DOHH2 (cell line): ENCODE measurements around the gene P3H3.
A peak's percentile ranks its signal among the peaks of the same experiment; 100 is the strongest.

Experiments
- H3F3A ChIP-seq: fragments of 200-600 bp; sonication (generic), shearing (Covaris generic); 2 replicates; pipeline ENCODE4 v1.6.0; 2016; ENCODE audit warnings: antibody characterized with exemption, mild to moderate bottlenecking; ENCODE audit not compliant: control insufficient read depth, insufficient read depth
- H3K27ac ChIP-seq: fragments of 200-600 bp; sonication (generic); 2 replicates; pipeline ENCODE4 v1.5.1; 2014; ENCODE audit warnings: low read depth, mild to moderate bottlenecking, low read length, moderate library complexity
- H3K27me3 ChIP-seq: fragments of 200-600 bp; sonication (generic); 2 replicates; pipeline ENCODE4 v1.6.1; 2014; ENCODE audit warnings: mild to moderate bottlenecking, low read length, mixed read lengths; ENCODE audit not compliant: control insufficient read depth
- H3K36me3 ChIP-seq: fragments of 200-600 bp; sonication (generic); 2 replicates; pipeline ENCODE4 v1.6.1; 2014; ENCODE audit warnings: mild to moderate bottlenecking, low read length, moderate library complexity, mixed read lengths; ENCODE audit not compliant: control insufficient read depth
- H3K4me1 ChIP-seq: fragments of 200-600 bp; sonication (generic); 2 replicates; pipeline ENCODE4 v1.6.1; 2014; ENCODE audit warnings: mild to moderate bottlenecking, low read length, mixed read lengths; ENCODE audit not compliant: control insufficient read depth
- H3K4me2 ChIP-seq: fragments of 200-600 bp; sonication (generic); 2 replicates; pipeline ENCODE4 v1.6.0; 2014; ENCODE audit warnings: mild to moderate bottlenecking, low read length, moderate library complexity
- H3K4me3 ChIP-seq: fragments of 200-600 bp; sonication (generic); 2 replicates; pipeline ENCODE4 v1.5.1; 2014; ENCODE audit warnings: mild to moderate bottlenecking, low read length, mixed read lengths
- H3K79me2 ChIP-seq: fragments of 200-600 bp; sonication (generic); 2 replicates; pipeline ENCODE4 v1.6.1; 2014; ENCODE audit warnings: mild to moderate bottlenecking, low read length, mixed read lengths; ENCODE audit not compliant: control insufficient read depth
- H3K9me2 ChIP-seq: fragments of 200-600 bp; sonication (generic); replicated peaks from 2 replicates; pipeline ENCODE4 v1.6.1; 2014; ENCODE audit warnings: mild to moderate bottlenecking, low read length, mixed read lengths; ENCODE audit not compliant: control insufficient read depth
- H3K9me3 ChIP-seq: fragments of 200-600 bp; sonication (generic); 2 replicates; pipeline ENCODE4 v1.6.1; 2014; ENCODE audit warnings: antibody characterized with exemption, low read length, mixed read lengths; ENCODE audit not compliant: control insufficient read depth, insufficient read depth
- H4K20me1 ChIP-seq: fragments of 200-600 bp; sonication (generic); 2 replicates; pipeline ENCODE4 v1.6.0; 2014; ENCODE audit warnings: low read depth, mild to moderate bottlenecking, antibody characterized with exemption, low read length, moderate library complexity; ENCODE audit not compliant: control insufficient read depth, insufficient read depth
- EZH2phosphoT487 ChIP-seq: fragments of 200-600 bp; sonication (generic); IDR thresholded peaks from 2 replicates; pipeline ENCODE4 v1.6.1; 2017; ENCODE audit warnings: borderline replicate concordance, mild to moderate bottlenecking, antibody characterized with exemption, low read length, moderate library complexity, mixed read lengths
- TF ChIP-seq, protein P1 (sequence below): fragments of 200-600 bp; sonication (generic); IDR thresholded peaks from one replicate; pipeline ENCODE4 v1.5.1; 2014; ENCODE audit warnings: antibody characterized with exemption, mild to moderate bottlenecking, low read depth, low read length; ENCODE audit not compliant: poor library complexity, severe bottlenecking

Gene P3H3

DNA sequence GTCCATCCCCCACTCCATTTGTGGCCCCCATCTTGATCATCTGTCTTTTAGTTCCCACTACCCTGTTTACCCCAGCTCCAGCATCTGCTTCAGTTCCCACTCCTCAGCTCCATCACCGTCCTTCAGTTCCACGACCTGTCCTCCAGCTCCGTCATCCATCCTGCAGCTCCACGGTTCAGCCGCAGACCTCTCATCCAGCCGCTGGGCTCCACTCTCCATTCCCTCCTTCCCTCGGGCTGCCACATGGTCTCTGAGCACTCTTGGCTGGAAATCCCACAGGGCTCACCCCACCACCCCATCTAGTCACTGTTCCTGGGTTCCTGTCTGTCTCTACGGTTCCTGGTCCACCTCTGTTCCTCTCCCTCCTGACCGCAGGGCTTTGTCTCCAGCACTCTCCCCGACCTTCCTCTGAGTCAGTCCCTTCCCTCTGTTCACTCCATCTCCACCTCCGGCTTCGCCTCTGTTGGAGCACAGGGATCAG is 3.3 kb upstream of the P3H3 start:
- peaks cover 31% of the 10 kb centered on the region for H3K4me1 ChIP-seq
- H3K9me2 ChIP-seq: no peaks in the 10 kb centered on the region
- H3F3A ChIP-seq: no peaks in the 10 kb centered on the region
- TF ChIP-seq, protein P1, sequence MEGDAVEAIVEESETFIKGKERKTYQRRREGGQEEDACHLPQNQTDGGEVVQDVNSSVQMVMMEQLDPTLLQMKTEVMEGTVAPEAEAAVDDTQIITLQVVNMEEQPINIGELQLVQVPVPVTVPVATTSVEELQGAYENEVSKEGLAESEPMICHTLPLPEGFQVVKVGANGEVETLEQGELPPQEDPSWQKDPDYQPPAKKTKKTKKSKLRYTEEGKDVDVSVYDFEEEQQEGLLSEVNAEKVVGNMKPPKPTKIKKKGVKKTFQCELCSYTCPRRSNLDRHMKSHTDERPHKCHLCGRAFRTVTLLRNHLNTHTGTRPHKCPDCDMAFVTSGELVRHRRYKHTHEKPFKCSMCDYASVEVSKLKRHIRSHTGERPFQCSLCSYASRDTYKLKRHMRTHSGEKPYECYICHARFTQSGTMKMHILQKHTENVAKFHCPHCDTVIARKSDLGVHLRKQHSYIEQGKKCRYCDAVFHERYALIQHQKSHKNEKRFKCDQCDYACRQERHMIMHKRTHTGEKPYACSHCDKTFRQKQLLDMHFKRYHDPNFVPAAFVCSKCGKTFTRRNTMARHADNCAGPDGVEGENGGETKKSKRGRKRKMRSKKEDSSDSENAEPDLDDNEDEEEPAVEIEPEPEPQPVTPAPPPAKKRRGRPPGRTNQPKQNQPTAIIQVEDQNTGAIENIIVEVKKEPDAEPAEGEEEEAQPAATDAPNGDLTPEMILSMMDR: no peak
- TF ChIP-seq EZH2phosphoT487: no peak
- H3K4me3 ChIP-seq: no peak overlapping the region
- peaks cover 91% of the 10 kb centered on the region for H3K27me3 ChIP-seq
- no peaks in the 10 kb centered on the region for H4K20me1 ChIP-seq
- H3K4me2 ChIP-seq: no peak overlapping the region
- no peaks in the 10 kb centered on the region for H3K36me3 ChIP-seq
- H3K9me3 ChIP-seq: no peaks in the 10 kb centered on the region
- no peaks in the 10 kb centered on the region for H3K79me2 ChIP-seq
- no peak overlapping the region for H3K27ac ChIP-seq

DNA sequence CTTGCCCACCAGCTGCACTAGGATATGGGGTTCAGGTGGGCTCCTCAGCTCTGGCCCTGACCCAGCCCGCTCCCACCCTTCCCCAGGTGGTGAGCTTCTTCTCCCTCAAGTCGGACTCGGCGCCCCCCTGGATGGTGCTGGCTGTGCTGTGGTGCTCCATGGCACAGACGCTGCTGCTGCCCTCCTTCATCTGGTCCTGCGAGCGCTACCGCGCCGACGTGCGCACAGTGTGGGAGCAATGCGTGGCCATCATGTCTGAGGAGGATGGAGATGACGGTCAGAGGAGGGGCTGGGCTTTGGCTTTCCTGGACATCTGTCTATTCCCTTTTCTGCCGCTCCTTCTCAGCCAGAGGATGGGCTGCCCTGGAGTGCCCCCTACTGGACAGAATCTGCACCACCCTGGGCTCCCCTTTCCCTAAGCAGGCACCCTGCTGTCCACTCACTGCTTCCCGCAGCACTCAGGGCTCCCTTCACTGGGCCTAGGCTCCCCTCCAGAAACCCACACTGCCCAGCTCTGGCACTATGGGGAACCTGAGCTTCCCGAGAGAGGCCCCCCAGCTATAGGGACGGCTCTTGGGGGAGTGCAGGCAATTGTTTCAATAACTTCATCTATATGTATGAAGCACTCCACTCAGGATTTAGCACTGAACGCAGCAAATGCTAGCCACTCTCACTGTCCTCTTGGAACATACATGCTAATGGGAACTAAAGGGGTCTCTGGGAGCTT is 2.6 kb upstream of the P3H3 start:
- H3K4me1 ChIP-seq: peaks cover 31% of the 10 kb centered on the region
- no peaks in the 10 kb centered on the region for H4K20me1 ChIP-seq
- no peaks in the 10 kb centered on the region for H3K9me3 ChIP-seq
- H3K79me2 ChIP-seq: no peaks in the 10 kb centered on the region
- no peak overlapping the region for H3K4me2 ChIP-seq
- no peaks in the 10 kb centered on the region for H3K36me3 ChIP-seq
- TF ChIP-seq, protein P1: peak; percentile 88
- no peak; the same call in 1 of the 2 replicates for TF ChIP-seq EZH2phosphoT487
- no peak overlapping the region for H3K4me3 ChIP-seq
- H3F3A ChIP-seq: no peaks in the 10 kb centered on the region
- no peak overlapping the region for H3K27ac ChIP-seq
- no peaks in the 10 kb centered on the region for H3K9me2 ChIP-seq
- peaks cover 91% of the 10 kb centered on the region for H3K27me3 ChIP-seq

DNA sequence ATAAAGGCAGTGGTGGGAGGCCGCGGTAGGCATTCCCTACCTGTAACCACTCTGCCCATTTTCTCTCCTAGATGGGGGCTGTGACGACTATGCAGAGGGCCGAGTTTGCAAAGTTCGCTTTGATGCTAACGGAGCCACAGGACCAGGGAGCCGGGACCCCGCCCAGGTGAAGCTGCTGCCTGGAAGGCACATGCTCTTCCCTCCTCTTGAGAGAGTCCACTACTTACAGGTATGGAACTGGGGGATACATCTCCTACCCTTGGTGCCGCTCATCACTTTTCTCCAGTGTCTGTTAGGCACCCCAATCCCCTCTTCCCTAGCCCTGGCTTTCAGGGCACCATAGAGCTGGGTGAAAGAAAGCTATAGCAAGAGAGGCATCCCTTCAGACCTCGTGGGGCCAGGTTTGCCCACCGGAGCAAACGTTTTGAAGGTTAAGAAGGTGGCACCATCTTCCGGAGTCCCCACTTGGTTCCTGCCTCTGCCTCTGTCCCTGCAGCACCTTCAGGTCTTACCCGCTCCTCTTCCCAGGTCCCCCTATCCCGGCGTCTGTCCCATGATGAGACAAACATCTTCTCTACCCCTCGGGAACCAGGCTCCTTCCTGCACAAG is 2.0 kb upstream of the P3H3 start:
- Histone ChIP-seq H4K20me1 (no peaks in the 10 kb centered on the region), H3K4me1 (peaks cover 27% of the 10 kb centered on the region), H3K4me3 (no peak overlapping the region), H3K9me2 (no peaks in the 10 kb centered on the region), H3K9me3 (no peaks in the 10 kb centered on the region), H3K79me2 (no peaks in the 10 kb centered on the region), H3K27me3 (peaks cover 91% of the 10 kb centered on the region), H3K4me2 (no peak overlapping the region), H3K27ac (no peak overlapping the region), H3F3A (no peaks in the 10 kb centered on the region), H3K36me3 (no peaks in the 10 kb centered on the region)
- TF ChIP-seq, protein P1: no peak
- TF ChIP-seq EZH2phosphoT487: no peak
